OCI-LY3 (cell line): ENCODE data around the gene DNAH11.

Experiments
- EZH2phosphoT487 ChIP-seq: fragments of 200-600 bp; shearing (Covaris generic); IDR thresholded peaks from 2 replicates; pipeline ENCODE4 v1.6.1; 2018; ENCODE audit warnings: antibody characterized with exemption, mixed run types, low read depth
- TF ChIP-seq, protein P1 (sequence below): fragments of 200-600, 300-600 bp; sonication (generic); IDR thresholded peaks from 2 replicates; pipeline ENCODE4 v1.5.1; 2014; ENCODE audit warnings: antibody characterized with exemption, low read length, low read depth

DNA sequence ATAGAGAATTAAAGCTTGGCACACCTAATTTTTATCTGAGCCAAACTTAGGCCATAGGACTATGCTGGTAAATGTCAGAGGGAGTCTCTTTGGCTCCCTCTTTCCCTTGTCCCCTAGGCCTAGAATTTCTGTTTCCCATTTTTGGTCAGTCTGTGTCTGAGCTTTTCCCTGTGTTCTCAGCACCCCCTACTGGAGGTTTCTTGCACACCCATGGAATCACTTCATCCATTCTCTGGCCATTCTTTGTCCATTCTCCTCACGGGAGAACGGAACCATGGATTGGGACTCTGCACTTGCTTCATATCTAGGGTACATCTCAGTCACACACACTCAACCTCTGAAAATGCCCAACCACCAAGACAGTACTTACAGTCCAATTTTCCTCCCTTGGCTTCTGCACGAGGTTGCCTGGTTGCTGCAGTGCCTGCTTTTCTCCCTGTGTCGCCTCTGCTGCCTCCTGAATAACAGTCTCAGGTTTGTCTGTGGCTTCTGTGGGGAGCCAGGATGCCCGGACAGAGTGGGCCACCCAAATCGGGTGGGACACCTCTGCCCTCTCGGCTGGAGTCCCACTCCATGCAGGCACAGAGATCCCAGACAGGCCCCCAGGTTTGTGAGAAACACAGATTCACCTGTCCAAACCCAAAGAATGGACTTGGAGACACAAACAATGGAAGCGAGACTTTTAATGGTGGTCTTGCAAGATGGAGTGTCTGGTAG lies 35.1 kb upstream of the DNAH11 start:
- TF ChIP-seq, protein P1, sequence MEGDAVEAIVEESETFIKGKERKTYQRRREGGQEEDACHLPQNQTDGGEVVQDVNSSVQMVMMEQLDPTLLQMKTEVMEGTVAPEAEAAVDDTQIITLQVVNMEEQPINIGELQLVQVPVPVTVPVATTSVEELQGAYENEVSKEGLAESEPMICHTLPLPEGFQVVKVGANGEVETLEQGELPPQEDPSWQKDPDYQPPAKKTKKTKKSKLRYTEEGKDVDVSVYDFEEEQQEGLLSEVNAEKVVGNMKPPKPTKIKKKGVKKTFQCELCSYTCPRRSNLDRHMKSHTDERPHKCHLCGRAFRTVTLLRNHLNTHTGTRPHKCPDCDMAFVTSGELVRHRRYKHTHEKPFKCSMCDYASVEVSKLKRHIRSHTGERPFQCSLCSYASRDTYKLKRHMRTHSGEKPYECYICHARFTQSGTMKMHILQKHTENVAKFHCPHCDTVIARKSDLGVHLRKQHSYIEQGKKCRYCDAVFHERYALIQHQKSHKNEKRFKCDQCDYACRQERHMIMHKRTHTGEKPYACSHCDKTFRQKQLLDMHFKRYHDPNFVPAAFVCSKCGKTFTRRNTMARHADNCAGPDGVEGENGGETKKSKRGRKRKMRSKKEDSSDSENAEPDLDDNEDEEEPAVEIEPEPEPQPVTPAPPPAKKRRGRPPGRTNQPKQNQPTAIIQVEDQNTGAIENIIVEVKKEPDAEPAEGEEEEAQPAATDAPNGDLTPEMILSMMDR: peak; percentile 48
- no peak for TF ChIP-seq EZH2phosphoT487
